NCI-H1436 treated with DMSO at 0.1 percent for 48 hours (cell line): ENCODE data around the gene PTPRE.

Source experiments
- DNase-seq: peaks from one replicate; lab custom pipeline; 2025; lab: John Stamatoyannopoulos, UW

The PTPRE gene

GRCh38 chr10:128026615-128027300 lies 119.9 kb downstream of the PTPRE start:
- no peak for DNase-seq

GRCh38 chr10:128027306-128027705 lies 120.4 kb downstream of the PTPRE start:
- no peak for DNase-seq

- no peak for DNase-seq
These were observed 121.1 kb downstream of the PTPRE start for GRCh38 chr10:128027822-128028507.

GRCh38 chr10:128028508-128029289 lies 121.8 kb downstream of the PTPRE start:
- no peak for DNase-seq

- no peak for DNase-seq
These were observed 122.4 kb downstream of the PTPRE start for GRCh38 chr10:128029290-128029651.

GRCh38 chr10:128029731-128030369 lies 122.9 kb downstream of the PTPRE start:
- DNase-seq = no peak

- DNase-seq = no peak
These were observed 123.7 kb downstream of the PTPRE start for GRCh38 chr10:128030498-128031072.

GRCh38 chr10:128031216-128031615 lies 124.3 kb downstream of the PTPRE start:
- no peak for DNase-seq

- no peak for DNase-seq
These were observed 125.6 kb downstream of the PTPRE start for GRCh38 chr10:128032466-128032865.

- no peak for DNase-seq
These were observed 128.7 kb downstream of the PTPRE start for GRCh38 chr10:128035557-128035973.

GRCh38 chr10:128036011-128036615 lies 129.2 kb downstream of the PTPRE start:
- DNase-seq = no peak

GRCh38 chr10:128036746-128037543 lies 130.0 kb downstream of the PTPRE start:
- no peak for DNase-seq

- DNase-seq = no peak
These were observed 133.2 kb downstream of the PTPRE start for GRCh38 chr10:128040096-128040495.

GRCh38 chr10:128040681-128041080 lies 133.8 kb downstream of the PTPRE start:
- DNase-seq = no peak

GRCh38 chr10:128042131-128042610 lies 135.3 kb downstream of the PTPRE start:
- DNase-seq = no peak

- DNase-seq = no peak
These were observed 136.5 kb downstream of the PTPRE start for GRCh38 chr10:128043259-128044045.

- no peak for DNase-seq
These were observed 137.3 kb downstream of the PTPRE start for GRCh38 chr10:128044186-128044585.

GRCh38 chr10:128044961-128045832 lies 138.3 kb downstream of the PTPRE start:
- no peak for DNase-seq

- no peak for DNase-seq
These were observed 138.9 kb downstream of the PTPRE start for GRCh38 chr10:128045833-128046120.
